ENCODE data around the gene SNPH.

DNA sequence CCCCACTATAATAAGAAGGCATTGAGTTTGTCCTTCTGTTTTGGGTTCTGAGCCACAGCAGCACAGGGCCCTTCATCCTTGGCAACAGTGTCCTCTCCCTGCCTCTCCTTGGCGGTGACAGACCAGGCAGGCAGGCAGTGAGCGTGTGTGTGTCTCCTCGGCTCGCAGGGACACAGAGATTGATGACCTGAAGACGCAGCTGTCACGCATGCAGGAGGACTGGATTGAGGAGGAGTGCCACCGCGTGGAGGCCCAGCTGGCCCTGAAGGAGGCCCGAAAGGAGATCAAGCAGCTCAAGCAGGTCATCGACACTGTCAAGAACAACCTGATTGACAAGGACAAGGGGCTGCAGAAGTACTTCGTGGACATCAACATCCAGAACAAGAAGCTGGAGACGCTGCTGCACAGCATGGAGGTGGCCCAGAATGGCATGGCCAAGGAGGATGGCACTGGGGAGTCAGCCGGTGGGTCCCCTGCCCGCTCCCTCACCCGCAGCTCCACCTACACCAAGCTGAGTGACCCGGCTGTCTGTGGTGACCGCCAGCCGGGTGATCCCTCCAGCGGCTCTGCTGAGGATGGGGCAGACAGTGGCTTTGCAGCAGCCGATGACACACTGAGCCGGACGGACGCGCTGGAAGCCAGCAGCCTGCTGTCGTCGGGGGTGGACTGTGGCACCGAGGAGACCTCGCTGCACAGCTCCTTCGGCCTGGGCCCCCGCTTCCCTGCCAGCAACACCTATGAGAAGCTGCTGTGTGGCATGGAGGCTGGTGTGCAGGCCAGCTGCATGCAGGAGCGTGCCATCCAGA, 38.8 kb downstream of the SNPH start:
- TF ChIP-seq POLR2A (IDR thresholded peaks at IDR 0.05) (no peak), EP300 (IDR thresholded peaks at IDR 0.05) (no peak)
